C4-2B (cell line): Measurements from ENCODE around the gene CLDN24.

Source experiments
- CTCF ChIP-seq: fragments of 450-650 bp; conservative IDR thresholded peaks from 2 replicates; pipeline ENCODE4 v1.5.1; 2017; ENCODE audit warnings: mild to moderate bottlenecking
- ZFX ChIP-seq: fragments of 450-650 bp; IDR thresholded peaks from 2 replicates; pipeline ENCODE4 v1.6.1; 2017

GRCh38 chr4:183348136-183348535 is 25.9 kb upstream of the CLDN24 start:
- TF ChIP-seq CTCF (no peak), ZFX (no peak)
